Muscle layer of colon (tissue), 2 donors: Measurements from ENCODE around the gene HNRNPH1.
"Not testable (repeated sequence)": the region's sequence is repeated elsewhere in the genome, so short reads cannot be mapped to it uniquely, and the experiment has no call there.

Source experiments
- H3K27ac ChIP-seq: one replicate; pipeline ENCODE4 v1.7.0; 2013; ENCODE audit warnings: low read depth, mild to moderate bottlenecking, low read length, moderate library complexity
- H3K27me3 ChIP-seq, 2 donors: one replicate each; pipeline ENCODE4 v1.7.0; 2013; ENCODE audit warnings: low read length in 2 of 2, mild to moderate bottlenecking in 2 of 2; ENCODE audit not compliant: insufficient read depth in 2 of 2, control insufficient read depth in 1 of 2
- H3K36me3 ChIP-seq: one replicate; pipeline ENCODE4 v1.7.0; 2013; ENCODE audit warnings: mild to moderate bottlenecking, low read length; ENCODE audit not compliant: insufficient read depth
- H3K4me1 ChIP-seq: one replicate; pipeline ENCODE4 v1.7.0; 2013; ENCODE audit warnings: mild to moderate bottlenecking, low read length; ENCODE audit not compliant: insufficient read depth
- H3K4me3 ChIP-seq, 2 donors: one replicate each; pipeline ENCODE4 v1.7.0; 2013; ENCODE audit warnings: low read length in 2 of 2, low read depth in 1 of 2, mild to moderate bottlenecking in 1 of 2, moderate library complexity in 1 of 2
- H3K9ac ChIP-seq: one replicate; pipeline ENCODE4 v1.7.0; 2013; ENCODE audit warnings: low read length
- H3K9me3 ChIP-seq: one replicate; pipeline ENCODE4 v1.7.0; 2013; ENCODE audit warnings: mild to moderate bottlenecking, low read length
- donor health status: abdominal sarcoma.
- donor health status: Adenocarcinoma of cecum.

Gene HNRNPH1

GRCh38 chr5:179643141-179643920, 19.9 kb upstream of the HNRNPH1 start:
- not testable (repeated sequence) for H3K27me3 ChIP-seq, H3K4me1 ChIP-seq, H3K9me3 ChIP-seq, H3K9ac ChIP-seq, H3K36me3 ChIP-seq, H3K27ac ChIP-seq, H3K4me3 ChIP-seq

- H3K4me1 ChIP-seq: not testable (repeated sequence)
These were observed 19.2 kb upstream of the HNRNPH1 start for GRCh38 chr5:179642626-179643025.

GRCh38 chr5:179641745-179642144, 18.3 kb upstream of the HNRNPH1 start:
- H3K27ac ChIP-seq, H3K9me3 ChIP-seq, H3K4me1 ChIP-seq, H3K4me3 ChIP-seq, H3K27me3 ChIP-seq, H3K36me3 ChIP-seq, H3K9ac ChIP-seq: not testable (repeated sequence)

More at GRCh38 chr5:179642626-179643025, 19.2 kb upstream of the HNRNPH1 start:
- H3K4me3 ChIP-seq, H3K9ac ChIP-seq, H3K36me3 ChIP-seq, H3K9me3 ChIP-seq, H3K27me3 ChIP-seq, H3K27ac ChIP-seq: not testable (repeated sequence)

GRCh38 chr5:179639296-179639695, 15.8 kb upstream of the HNRNPH1 start:
- not testable (repeated sequence) for H3K4me3 ChIP-seq, H3K27ac ChIP-seq, H3K4me1 ChIP-seq

GRCh38 chr5:179634370-179635172, 11.1 kb upstream of the HNRNPH1 start:
- not testable (repeated sequence) for H3K4me3 ChIP-seq, H3K9ac ChIP-seq, H3K36me3 ChIP-seq, H3K27me3 ChIP-seq, H3K27ac ChIP-seq, H3K4me1 ChIP-seq, H3K9me3 ChIP-seq

More at GRCh38 chr5:179639296-179639695, 15.8 kb upstream of the HNRNPH1 start:
- not testable (repeated sequence) for H3K9ac ChIP-seq, H3K36me3 ChIP-seq, H3K9me3 ChIP-seq, H3K27me3 ChIP-seq

GRCh38 chr5:179633501-179634369, 10.3 kb upstream of the HNRNPH1 start:
- not testable (repeated sequence) for H3K9ac ChIP-seq, H3K9me3 ChIP-seq, H3K27ac ChIP-seq, H3K4me3 ChIP-seq, H3K36me3 ChIP-seq, H3K27me3 ChIP-seq, H3K4me1 ChIP-seq

GRCh38 chr5:179624841-179625271, 1.4 kb upstream of the HNRNPH1 start:
- Histone ChIP-seq H3K9me3 (no peaks in the 10 kb centered on the region), H3K36me3 (peaks cover 21% of the 10 kb centered on the region), H3K4me3 (peak overlapping the region in 1 of 2 donors; percentile 63), H3K9ac (peak overlapping the region; percentile 84), H3K4me1 (peaks cover 26% of the 10 kb centered on the region), H3K27me3 (no peaks in the 10 kb centered on the region), H3K27ac (peak overlapping the region; percentile 97)

GRCh38 chr5:179623906-179624741, 653 bp upstream of the HNRNPH1 start:
- Histone ChIP-seq H3K36me3 (peaks cover 23% of the 10 kb centered on the region), H3K27me3 (no peaks in the 10 kb centered on the region), H3K4me1 (peaks cover 33% of the 10 kb centered on the region), H3K9me3 (no peaks in the 10 kb centered on the region), H3K4me3 (peak overlapping the region; percentile 63 to 83), H3K9ac (peak overlapping the region; percentile 84), H3K27ac (peak overlapping the region; percentile 97)

- Histone ChIP-seq H3K9ac (peak overlapping the region; percentile 27), H3K4me3 (peak overlapping the region; percentile 48 to 52), H3K9me3 (no peaks in the 10 kb centered on the region), H3K27me3 (no peaks in the 10 kb centered on the region), H3K27ac (peak overlapping the region; percentile 82), H3K36me3 (peaks cover 47% of the 10 kb centered on the region), H3K4me1 (peaks cover 46% of the 10 kb centered on the region)
These were observed 1.8 kb downstream of the HNRNPH1 start for GRCh38 chr5:179621551-179622214.

GRCh38 chr5:179620703-179621350, 2.6 kb downstream of the HNRNPH1 start:
- H3K36me3 ChIP-seq: peaks cover 56% of the 10 kb centered on the region
- H3K27me3 ChIP-seq: no peaks in the 10 kb centered on the region
- peaks cover 51% of the 10 kb centered on the region for H3K4me1 ChIP-seq
- peak overlapping the region in 1 of 2 donors; percentile 48 for H3K4me3 ChIP-seq
- H3K9ac ChIP-seq: peak overlapping the region; percentile 27
- no peaks in the 10 kb centered on the region for H3K9me3 ChIP-seq
- H3K27ac ChIP-seq: peak overlapping the region; percentile 53
